ENCODE data around the gene HS3ST3A1.

GRCh38 chr17:13635951-13636350 lies 34.2 kb upstream of the HS3ST3A1 start:
- TF ChIP-seq POLR2A (IDR thresholded peaks at IDR 0.05; ENCODE audit: low read length) (no peak), GATA1 (IDR thresholded peaks at IDR 0.05; ENCODE audit: low read depth, low read length) (no peak)
